HS-5 (cell line): Measurements from ENCODE around the gene NIPAL3.
"Not testable (repeated sequence)": the region's sequence is repeated elsewhere in the genome, so short reads cannot be mapped to it uniquely, and the experiment has no call there.

Experiments used
- DNase-seq: peaks from one replicate; pipeline ENCODE4 v3.0.0-alpha.2; 2012; ENCODE audit warnings: low read depth

The NIPAL3 gene

GRCh38 chr1:24424990-24425389 is 9.4 kb downstream of the NIPAL3 start:
- no peak for DNase-seq

- DNase-seq = no peak
Measured at GRCh38 chr1:24425441-24425840, 9.8 kb downstream of the NIPAL3 start.

- DNase-seq = no peak
Measured at GRCh38 chr1:24425922-24426321, 10.3 kb downstream of the NIPAL3 start.

GRCh38 chr1:24426744-24427544 is 11.3 kb downstream of the NIPAL3 start:
- no peak for DNase-seq

GRCh38 chr1:24427545-24427862 is 11.9 kb downstream of the NIPAL3 start:
- DNase-seq = no peak

GRCh38 chr1:24435782-24436365 is 20.3 kb downstream of the NIPAL3 start:
- no peak for DNase-seq

- no peak for DNase-seq
Measured at GRCh38 chr1:24437631-24438396, 22.2 kb downstream of the NIPAL3 start.

GRCh38 chr1:24438423-24438901 is 22.9 kb downstream of the NIPAL3 start:
- DNase-seq = no peak

- DNase-seq = no peak
Measured at GRCh38 chr1:24440436-24440835, 24.8 kb downstream of the NIPAL3 start.

- DNase-seq = no peak
Measured at GRCh38 chr1:24441480-24441879, 25.9 kb downstream of the NIPAL3 start.

GRCh38 chr1:24441996-24442668 is 26.5 kb downstream of the NIPAL3 start:
- DNase-seq = no peak

- no peak for DNase-seq
Measured at GRCh38 chr1:24442764-24443163, 27.2 kb downstream of the NIPAL3 start.

GRCh38 chr1:24443241-24443656 is 27.6 kb downstream of the NIPAL3 start:
- DNase-seq = no peak

GRCh38 chr1:24446446-24446845 is 30.8 kb downstream of the NIPAL3 start:
- DNase-seq = not testable (repeated sequence)

GRCh38 chr1:24450316-24450715 is 34.7 kb downstream of the NIPAL3 start:
- DNase-seq = no peak

GRCh38 chr1:24450857-24451397 is 35.3 kb downstream of the NIPAL3 start:
- DNase-seq = no peak

GRCh38 chr1:24451746-24452145 is 36.1 kb downstream of the NIPAL3 start:
- no peak for DNase-seq

- no peak for DNase-seq
Measured at GRCh38 chr1:24452922-24453485, 37.4 kb downstream of the NIPAL3 start.

GRCh38 chr1:24454673-24455072 is 39.1 kb downstream of the NIPAL3 start:
- no peak for DNase-seq

- DNase-seq = no peak
Measured at GRCh38 chr1:24455272-24455671, 39.7 kb downstream of the NIPAL3 start.

- DNase-seq = no peak
Measured at GRCh38 chr1:24457866-24458265, 42.3 kb downstream of the NIPAL3 start.
